H1 (cell line): ENCODE results near the gene ANKS1A. TPM values are rescaled to one million over a fixed set of nuclear protein-coding genes. Genes with fewer than 3 reads are reported as not detected.

Experiments used
- CTCF ChIA-PET: fragments of 300-600 bp; sonication (Branson Sonifier 250); formaldehyde crosslinking; loops from one replicate; lab custom pipeline; 2021; ENCODE audit not compliant: partially characterized antibody; lab: Charles Lee
- POLR2A ChIA-PET: fragments of 300-600 bp; sonication (Branson Sonifier 250); formaldehyde crosslinking; loops from one replicate; lab custom pipeline; 2021; ENCODE audit warnings: inconsistent platforms; ENCODE audit not compliant: partially characterized antibody; lab: Charles Lee
- DNase-seq, 2 experiments: peaks; one replicate each; pipeline versions ENCODE4 v3.0.0 to v3.0.0-alpha.2; 2010 to 2022; ENCODE audit warnings: low spot score in 2 of 2, low read depth in 1 of 2, mixed read lengths in 1 of 2
- FAIRE-seq: peaks from 2 replicates; lab custom pipeline; 2011; peaks lifted over from hg19 to GRCh38; lab: Jason Lieb, UNC
- H2AFZ ChIP-seq: 2 replicates; pipeline ENCODE4 v1.8.1; 2012; ENCODE audit warnings: low read length, inconsistent platforms
- H2AK5ac ChIP-seq: 2 replicates; pipeline ENCODE4 v1.6.1; 2013; ENCODE audit warnings: low read depth, low read length
- H2BK120ac ChIP-seq: replicated peaks from 2 replicates; pipeline ENCODE3; 2013; ENCODE audit warnings: low read depth, low read length, inconsistent platforms
- H2BK12ac ChIP-seq: 2 replicates; pipeline ENCODE4 v1.6.1; 2013; ENCODE audit warnings: low read depth, low read length
- H2BK15ac ChIP-seq: 2 replicates; pipeline ENCODE4 v1.6.1; 2013; ENCODE audit warnings: low read length
- H2BK20ac ChIP-seq: 2 replicates; pipeline ENCODE4 v1.6.1; 2013; ENCODE audit warnings: low read length
- H2BK5ac ChIP-seq: 2 replicates; pipeline ENCODE4 v1.6.1; 2013; ENCODE audit warnings: low read depth, low read length
- H3K14ac ChIP-seq: 2 replicates; pipeline ENCODE4 v1.6.1; 2013; ENCODE audit warnings: inconsistent platforms; ENCODE audit not compliant: insufficient read length
- H3K18ac ChIP-seq: 2 replicates; pipeline ENCODE4 v1.6.1; 2013; ENCODE audit warnings: low read length; ENCODE audit errors: extremely low read depth
- H3K23ac ChIP-seq: 2 replicates; pipeline ENCODE4 v1.6.1; 2013; ENCODE audit warnings: inconsistent platforms; ENCODE audit not compliant: insufficient read length
- H3K23me2 ChIP-seq: 2 replicates; pipeline ENCODE4 v1.6.1; 2013; ENCODE audit warnings: low read depth, low read length
- H3K27ac ChIP-seq: 2 replicates; pipeline ENCODE4 v1.6.1; 2011; ENCODE audit warnings: low read depth, low read length, inconsistent platforms
- H3K27me3 ChIP-seq, 4 experiments: replicated peaks in 1 of 4; 1 replicate in 1 of 4; 2 replicates in 3 of 4; pipeline versions ENCODE4 v1.6.1 to v1.8.1; 2011 to 2013; ENCODE audit warnings: low read length in 3 of 4, mild to moderate bottlenecking in 3 of 4, inconsistent platforms in 2 of 4, mixed read lengths in 2 of 4, moderate library complexity in 1 of 4; ENCODE audit not compliant: control insufficient read depth in 3 of 4, insufficient read depth in 3 of 4; ENCODE audit errors: extremely low read depth in 1 of 4
- H3K36me3 ChIP-seq, 4 experiments: 2 replicates each; pipeline versions ENCODE4 v1.6.1 to v1.8.1; 2011 to 2013; ENCODE audit warnings: mild to moderate bottlenecking in 4 of 4, low read length in 3 of 4, moderate library complexity in 2 of 4, control low read depth in 1 of 4, inconsistent platforms in 1 of 4; ENCODE audit not compliant: insufficient read depth in 4 of 4, control insufficient read depth in 2 of 4
- H3K4ac ChIP-seq: replicated peaks from 2 replicates; pipeline ENCODE3; 2013; ENCODE audit warnings: low read length, low read depth, mixed read lengths, inconsistent platforms; ENCODE audit not compliant: insufficient read length
- H3K4me1 ChIP-seq, 4 experiments: replicated peaks in 1 of 4; 1 replicate in 1 of 4; 2 replicates in 3 of 4; pipeline versions ENCODE4 v1.6.1 to v1.8.1; 2011 to 2013; ENCODE audit warnings: low read length in 3 of 4, inconsistent platforms in 2 of 4, mixed read lengths in 1 of 4; ENCODE audit not compliant: insufficient read depth in 4 of 4, control insufficient read depth in 3 of 4
- H3K4me2 ChIP-seq, 2 experiments: 2 replicates each; pipeline versions ENCODE4 v1.6.1 to v1.8.1; 2011 to 2013; ENCODE audit warnings: low read depth in 2 of 2, low read length in 2 of 2, control low read depth in 1 of 2, inconsistent platforms in 1 of 2, mild to moderate bottlenecking in 1 of 2; ENCODE audit not compliant: insufficient read depth in 1 of 2
- H3K4me3 ChIP-seq, 4 experiments: fragments of 200-600, 300-600 bp in 1 of 4; sonication (generic), shearing (Covaris generic), sonication (Bioruptor Twin) in 1 of 4; 2 replicates each; pipeline versions ENCODE4 v1.5.1 to v1.8.1; 2011 to 2016; ENCODE audit warnings: low read length in 4 of 4, low read depth in 3 of 4, control low read depth in 2 of 4, inconsistent platforms in 2 of 4, mild to moderate bottlenecking in 2 of 4, mixed read lengths in 1 of 4, moderate library complexity in 1 of 4; ENCODE audit not compliant: insufficient read depth in 2 of 4; ENCODE audit errors: extremely low read depth in 1 of 4
- H3K56ac ChIP-seq: replicated peaks from 2 replicates; pipeline ENCODE3; 2013; ENCODE audit warnings: low read depth, mild to moderate bottlenecking, mixed read lengths, low read length, inconsistent platforms; ENCODE audit not compliant: insufficient read length
- H3K79me1 ChIP-seq: 2 replicates; pipeline ENCODE4 v1.6.1; 2013; ENCODE audit warnings: low read depth, low read length, control low read depth
- H3K79me2 ChIP-seq, 2 experiments: 2 replicates each; pipeline versions ENCODE4 v1.6.1 to v1.8.1; 2012 to 2013; ENCODE audit warnings: low read length in 2 of 2, mild to moderate bottlenecking in 2 of 2, inconsistent platforms in 1 of 2; ENCODE audit not compliant: insufficient read depth in 2 of 2, control insufficient read depth in 1 of 2
- H3K9ac ChIP-seq, 4 experiments: replicated peaks in 1 of 4; 1 replicate in 1 of 4; 2 replicates in 3 of 4; pipeline versions ENCODE4 v1.6.1 to v1.8.1; 2011 to 2013; ENCODE audit warnings: low read depth in 3 of 4, low read length in 3 of 4, control low read depth in 2 of 4, mild to moderate bottlenecking in 2 of 4, moderate library complexity in 2 of 4, inconsistent platforms in 1 of 4; ENCODE audit errors: extremely low read depth in 1 of 4
- H3K9me3 ChIP-seq, 2 experiments: 2 replicates each; pipeline versions ENCODE4 v1.6.1 to v1.8.1; 2012 to 2013; ENCODE audit warnings: mild to moderate bottlenecking in 2 of 2, moderate library complexity in 2 of 2, control low read depth in 1 of 2, inconsistent platforms in 1 of 2, low read depth in 1 of 2, low read length in 1 of 2, mixed read lengths in 1 of 2; ENCODE audit not compliant: insufficient read depth in 2 of 2
- H4K20me1 ChIP-seq, 2 experiments: replicated peaks in 1 of 2; 2 replicates each; pipeline versions ENCODE3 to v1.8.1; 2011 to 2013; ENCODE audit warnings: inconsistent platforms in 2 of 2, low read length in 2 of 2, mild to moderate bottlenecking in 1 of 2; ENCODE audit not compliant: insufficient read depth in 2 of 2, control insufficient read depth in 1 of 2
- H4K5ac ChIP-seq: 2 replicates; pipeline ENCODE4 v1.6.1; 2013; ENCODE audit warnings: low read length, low read depth, mixed read lengths, inconsistent platforms; ENCODE audit not compliant: insufficient read length
- H4K8ac ChIP-seq: 2 replicates; pipeline ENCODE4 v1.8.0; 2013; ENCODE audit warnings: mild to moderate bottlenecking, moderate library complexity, low read length, inconsistent platforms; ENCODE audit not compliant: insufficient read depth; ENCODE audit errors: extremely low read depth
- H4K91ac ChIP-seq: replicated peaks from 2 replicates; pipeline ENCODE3; 2013; ENCODE audit warnings: low read length, mixed read lengths, inconsistent platforms; ENCODE audit not compliant: insufficient read length
- BRCA1 ChIP-seq: IDR thresholded peaks from 2 replicates; pipeline ENCODE4 v1.6.1; 2012; ENCODE audit warnings: low read depth, low read length, improper control_type of control experiment
- MAFK ChIP-seq: IDR thresholded peaks from 2 replicates; pipeline ENCODE4 v1.6.1; 2012; ENCODE audit warnings: low read depth, mild to moderate bottlenecking, improper control_type of control experiment, low read length
- SIRT6 ChIP-seq: IDR thresholded peaks from one replicate; pipeline ENCODE4 v1.7.1; 2012; ENCODE audit warnings: low read length, inconsistent platforms
- WGBS, 2 experiments: shearing (Covaris generic) in 1 of 2; methylation state at CpG; one replicate each; pipeline versions ENCODE4 v1.1.6 to v1.1.7; 2013 to 2015; ENCODE audit warnings: low lambda C conversion rate in 2 of 2, mixed read lengths in 2 of 2, inconsistent platforms in 1 of 2, low coverage in 1 of 2, missing lambda C conversion rate in 1 of 2; ENCODE audit not compliant: insufficient replicate concordance in 2 of 2, insufficient coverage in 1 of 2, insufficient read length in 1 of 2; ENCODE audit errors: extremely low coverage in 1 of 2, missing lambda C conversion rate in 1 of 2; 5-methylcytosine and 5-hydroxymethylcytosine counted together
- polyA plus RNA-seq, 7 experiments: library from polyadenylated mRNA; depleted of rRNA in 3 of 7; stranded (reverse) in 5 of 7; unstranded in 2 of 7; fragments of >200 nt in 5 of 7; fragments of 200-250 nt in 2 of 7; gene quantifications; 1 replicate in 5 of 7; 2 replicates in 1 of 7; 4 replicates in 1 of 7; pipeline versions ENCODE4 v1.2.1 to v1.2.3, GENCODE V29; 2011 to 2013; ENCODE audit warnings: missing spikeins in 2 of 7, mixed read lengths in 2 of 7
- total RNA-seq: library from RNA; stranded (reverse); fragmentation: NEBNext Ultra II Directional; extraction: Animal tissue kit (Norgen Biotek cat#: 25700); gene quantifications from 2 replicates; pipeline ENCODE4 v1.2.1, GENCODE V29; 2021

Gene ANKS1A
- total and polyA plus RNA-seq, 2 of the 8 experiments (the other 6 are each of a cell fraction or from before 2014, with no cell fraction given) = 9.8 to 30.9 TPM

DNA sequence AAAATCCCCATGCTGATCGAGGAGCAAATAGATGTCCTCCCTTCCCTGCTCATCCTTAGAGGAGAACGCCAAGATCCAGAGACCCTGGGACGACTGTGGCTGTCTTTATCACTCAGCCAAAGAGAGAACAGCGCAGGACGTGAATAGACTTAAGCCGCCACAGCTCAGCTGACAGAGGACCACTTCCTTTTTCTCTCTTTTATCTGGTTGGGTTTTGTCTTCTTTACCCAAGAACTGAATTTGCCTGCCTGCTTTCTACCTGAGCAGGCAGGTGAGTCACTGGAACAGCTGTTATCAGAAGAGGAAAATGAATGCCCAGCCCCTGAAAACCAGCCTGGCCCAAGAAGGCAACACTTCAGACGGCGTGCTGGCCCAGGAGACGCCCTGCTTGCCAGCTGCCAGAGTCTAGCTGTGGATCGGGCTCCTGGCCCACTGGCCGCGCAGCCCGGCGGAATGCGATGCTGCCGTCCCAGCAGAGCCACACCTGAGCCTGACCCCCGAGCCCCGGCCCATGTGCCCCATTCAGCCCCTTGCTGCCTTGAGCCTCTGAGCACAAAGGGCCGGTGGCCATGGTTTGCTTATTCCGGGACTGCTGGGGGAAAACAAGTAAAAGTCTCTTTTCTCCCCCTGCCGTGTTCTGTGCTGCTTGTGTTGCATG lies 169.9 kb downstream of the ANKS1A start:
- POLR2A ChIA-PET = interaction anchor here (0.6 kb wide), 1 partner anchor 210 kb away, joined by 3 read pairs; no protein-coding TSS in a partner anchor
- no peak overlapping the region for H3K14ac ChIP-seq
- WGBS, 2 experiments = 94% methylated on average over 15 of the region's 21 CpGs; no CpG with 5 or more reads in 1 of the 2 experiments
- no peak overlapping the region for H2AFZ ChIP-seq
- no peak overlapping the region for H3K4me2 ChIP-seq
- H2BK120ac ChIP-seq = no peak overlapping the region
- TF ChIP-seq MAFK (no peak), BRCA1 (no peak), SIRT6 (no peak)
- H2BK20ac ChIP-seq = no peak overlapping the region
- H3K27me3 ChIP-seq = no peaks in the 10 kb centered on the region
- H3K23ac ChIP-seq = no peak overlapping the region
- H3K36me3 ChIP-seq = peaks cover 0 to 7% (median under 1%) of the 10 kb centered on the region in 4 experiments; a peak in 3 of 8 replicates
- H4K5ac ChIP-seq = no peak overlapping the region
- CTCF ChIA-PET = interaction anchor here (0.5 to 5.7 kb wide), 11 partner anchors 9 to 449 kb away, joined by 3 to 37 read pairs (median 4); no protein-coding TSS in a partner anchor
- H2BK15ac ChIP-seq = no peak overlapping the region
- H3K23me2 ChIP-seq = no peaks in the 10 kb centered on the region
- no peak overlapping the region for H4K91ac ChIP-seq
- no peak overlapping the region for H3K27ac ChIP-seq
- H4K20me1 ChIP-seq = no peaks in the 10 kb centered on the region
- no peak overlapping the region for H2BK5ac ChIP-seq
- no peak overlapping the region for H3K56ac ChIP-seq
- no peaks in the 10 kb centered on the region for H3K79me2 ChIP-seq
- no peak overlapping the region for H2AK5ac ChIP-seq
- FAIRE-seq = no peak
- no peak overlapping the region for H4K8ac ChIP-seq
- no peak overlapping the region for H2BK12ac ChIP-seq
- no peak overlapping the region for H3K4me3 ChIP-seq
- H3K18ac ChIP-seq = no peak overlapping the region
- peaks cover 0 to 2% (median 0%) of the 10 kb centered on the region in 4 experiments; a peak in 3 of 7 replicates for H3K4me1 ChIP-seq
- no peak for DNase-seq
- 0 out of 7 replicates have a peak overlapping the region, but pooled peaks of 1 of the 4 experiments have one; percentile 17 for H3K9ac ChIP-seq
- no peaks in the 10 kb centered on the region; the same call in 1 of the 2 replicates for H3K79me1 ChIP-seq
- H3K4ac ChIP-seq = no peak overlapping the region
- no peaks in the 10 kb centered on the region for H3K9me3 ChIP-seq
